GM23338 (cell line): ENCODE data around the gene OR1D5.

ENCODE experiments used
- CREB1 ChIP-seq: fragments of 250-450 bp; sonication (Bioruptor Pico); IDR thresholded peaks from 2 replicates; pipeline ENCODE4 v1.5.0; 2020; ENCODE audit warnings: low read depth, mild to moderate bottlenecking, moderate library complexity
- CTCF ChIP-seq, 2 experiments: fragments of 200-600 bp in 1 of 2; sonication (generic) in 1 of 2; conservative IDR thresholded peaks; 2 replicates each; pipeline versions ENCODE4 v1.5.1 to v1.6.1; 2016 to 2017; ENCODE audit warnings: antibody characterized with exemption in 2 of 2, low read depth in 2 of 2, mild to moderate bottlenecking in 2 of 2, moderate library complexity in 1 of 2
- EZH2 ChIP-seq: fragments of 200-600 bp; sonication (generic); IDR thresholded peaks from one replicate; pipeline ENCODE4 v1.8.0; 2017; ENCODE audit warnings: antibody characterized with exemption, mild to moderate bottlenecking, low read depth; ENCODE audit not compliant: unreplicated experiment
- EZH2phosphoT487 ChIP-seq: fragments of 200-600 bp; sonication (generic); IDR thresholded peaks from one replicate; pipeline ENCODE4 v1.8.1; 2018; ENCODE audit warnings: antibody characterized with exemption; ENCODE audit not compliant: unreplicated experiment
- JUNB ChIP-seq: IDR thresholded peaks from one replicate; pipeline ENCODE4 v1.6.1; 2016; ENCODE audit warnings: antibody characterized with exemption; ENCODE audit not compliant: unreplicated experiment
- POLR2AphosphoS5 ChIP-seq: IDR thresholded peaks from 2 replicates; pipeline ENCODE4 v1.6.1; 2016; ENCODE audit warnings: antibody characterized with exemption, low read depth
- REST ChIP-seq: IDR thresholded peaks from one replicate; pipeline ENCODE4 v1.6.1; 2018; ENCODE audit warnings: antibody characterized with exemption; ENCODE audit not compliant: unreplicated experiment
- STAT1 ChIP-seq: IDR thresholded peaks from one replicate; pipeline ENCODE4 v1.6.1; 2016; ENCODE audit warnings: antibody characterized with exemption; ENCODE audit not compliant: unreplicated experiment
- ZNF331 ChIP-seq: fragments of 250-450 bp; sonication (Bioruptor Pico); IDR thresholded peaks from 2 replicates; pipeline ENCODE4 v1.5.0; 2020; ENCODE audit warnings: low read depth, mild to moderate bottlenecking, moderate library complexity

GRCh38 chr17:3048727-3049471, 14.5 kb downstream of the OR1D5 start:
- TF ChIP-seq REST (no peak), EZH2phosphoT487 (no peak), CTCF (conservative IDR thresholded peaks at IDR 0.05; ENCODE audit: low read depth in 2 of 2) (peak; percentile 71 to 98), EZH2 (no peak), JUNB (no peak), POLR2AphosphoS5 (peak; percentile 85), ZNF331 (CRISPR knock-in tag) (no peak), STAT1 (no peak), CREB1 (CRISPR knock-in tag) (peak; percentile 43; the same call in 1 of the 2 replicates)
